GM20000 (cell line): ENCODE measurements around the gene KISS1R.

Experiments
- DNase-seq: peaks from one replicate; pipeline ENCODE4 v3.0.0; 2012; ENCODE audit warnings: low spot score
- CTCF ChIP-seq: IDR thresholded peaks from 2 replicates; pipeline ENCODE4 v1.5.1; 2012; ENCODE audit warnings: mild to moderate bottlenecking, control low read depth; ENCODE audit errors: extremely low read depth, missing control alignments

KISS1R gene

GRCh38 chr19:945401-946252, 28.5 kb downstream of the KISS1R start:
- DNase-seq, result no peak

GRCh38 chr19:947090-947706, 30.1 kb downstream of the KISS1R start:
- no peak for TF ChIP-seq CTCF
- peak; percentile 68 for DNase-seq

More at GRCh38 chr19:945401-946252, 28.5 kb downstream of the KISS1R start:
- TF ChIP-seq CTCF, result no peak

- DNase-seq, result peak; percentile 94
- TF ChIP-seq CTCF, result no peak
Observed at GRCh38 chr19:947707-948539, 30.8 kb downstream of the KISS1R start.

GRCh38 chr19:948842-949496, 31.8 kb downstream of the KISS1R start:
- DNase-seq, result no peak
- no peak for TF ChIP-seq CTCF

- TF ChIP-seq CTCF, result no peak
- no peak for DNase-seq
Observed at GRCh38 chr19:950352-951066, 33.4 kb downstream of the KISS1R start.

GRCh38 chr19:952049-952679, 35.0 kb downstream of the KISS1R start:
- DNase-seq, result no peak
- TF ChIP-seq CTCF, result no peak
